GM10266 (cell line): ENCODE results near the gene DNM2.

Source experiments
- DNase-seq: peaks from one replicate; pipeline ENCODE4 v3.0.0; 2012; ENCODE audit errors: extremely low spot score
- CTCF ChIP-seq: IDR thresholded peaks from 2 replicates; pipeline ENCODE4 v1.5.1; 2012; ENCODE audit warnings: mild to moderate bottlenecking, low read depth; ENCODE audit not compliant: control insufficient read depth, insufficient read depth; ENCODE audit errors: missing control alignments

The DNM2 gene

GRCh38 chr19:10846500-10847202, 128.8 kb downstream of the DNM2 start:
- no peak for DNase-seq
- no peak for TF ChIP-seq CTCF

- no peak for DNase-seq
- no peak for TF ChIP-seq CTCF
Measured at GRCh38 chr19:10848230-10848856, 130.5 kb downstream of the DNM2 start, which contains the start of gene C19orf38. TSS of gene C19orf38 (plus strand) at chr19:10848415. CDS start at chr19:10848509, 94 bp downstream.

- TF ChIP-seq CTCF = no peak
- no peak for DNase-seq
Measured at GRCh38 chr19:10850631-10851030, 132.8 kb downstream of the DNM2 start.

- no peak for DNase-seq
- TF ChIP-seq CTCF = no peak
Measured at GRCh38 chr19:10852098-10852800, 134.4 kb downstream of the DNM2 start.

GRCh38 chr19:10852941-10853340, 135.1 kb downstream of the DNM2 start:
- DNase-seq = no peak
- no peak for TF ChIP-seq CTCF

- TF ChIP-seq CTCF = no peak
- no peak for DNase-seq
Measured at GRCh38 chr19:10854350-10855089, 136.6 kb downstream of the DNM2 start.
